ENCODE measurements around the gene CECR2.

- TF ChIP-seq CBX5 (IDR thresholded peaks at IDR 0.05; ENCODE audit: low read depth) = no peak
- TF ChIP-seq EGR1 (IDR thresholded peaks at IDR 0.05; ENCODE audit: borderline replicate concordance in 1 of 2, low read depth in 2 of 2, low read length in 2 of 2) = no peak
Measured at GRCh38 chr22:17407643-17408042, 38.4 kb downstream of the CECR2 start.
